K562 (cell line): ENCODE results near the gene UBAC2. TPM values are rescaled to one million over a fixed set of nuclear protein-coding genes. Genes with fewer than 3 reads are reported as not detected.
A peak's percentile ranks its signal among the peaks of the same experiment; 100 is the strongest.

Experiments used
- ATAC-seq: fragments of 200-7000 bp; cut with Tn5 transposase; 3 replicates; pipeline ENCODE4 v1.9.1; 2020; ENCODE audit warnings: moderate library complexity
- BruUV-seq: library from RNA; stranded (reverse); fragments of 400-500 nt; replicated peaks from 2 replicates; lab custom pipeline; 2021; lab: Mats Ljungman, UMichigan
- CTCF ChIA-PET: fragments of 300-600 bp; formaldehyde crosslinking; extraction: SDS; loops from one replicate; lab custom pipeline; 2021; ENCODE audit warnings: low intra/inter-chr PET ratio; lab: Yijun Ruan, JAX
- POLR2A ChIA-PET: fragments of 300-600, 350-650 bp; sonication (Branson Sonifier 250); formaldehyde crosslinking; extraction: SDS; loops from one replicate; lab custom pipeline; 2021; ENCODE audit warnings: antibody characterized with exemption, inconsistent platforms; lab: Yijun Ruan, JAX
- DNase-seq, 4 experiments: peaks; one replicate each; pipeline versions ENCODE4 v3.0.0 to v3.0.0-alpha.2; 2011 to 2018; ENCODE audit warnings: low spot score in 3 of 4, mixed read lengths in 3 of 4; ENCODE audit errors: extremely low read depth in 1 of 4
- FAIRE-seq: peaks from 2 replicates; lab custom pipeline; 2011; peaks lifted over from hg19 to GRCh38; lab: Jason Lieb, UNC
- H2AFZ ChIP-seq: 2 replicates; pipeline ENCODE4 v1.6.0; 2011; ENCODE audit warnings: low read depth, low read length, control low read depth, inconsistent platforms
- H3K27ac ChIP-seq: fragments of 200-600 bp; 3 replicates; pipeline ENCODE4 v1.8.0; 2011; ENCODE audit warnings: low read depth, mild to moderate bottlenecking, control low read depth, inconsistent platforms, low read length, moderate library complexity, mixed read lengths; ENCODE audit errors: extremely low read depth
- H3K27me3 ChIP-seq, 2 experiments: fragments of 300-600 bp in 1 of 2; 2 replicates in 1 of 2; 3 replicates in 1 of 2; pipeline versions ENCODE4 v1.6.0 to v1.8.0; 2011; ENCODE audit warnings: inconsistent platforms in 2 of 2, low read length in 2 of 2, mild to moderate bottlenecking in 1 of 2, mixed read lengths in 1 of 2, moderate library complexity in 1 of 2; ENCODE audit not compliant: control insufficient read depth in 2 of 2, insufficient read depth in 2 of 2
- H3K36me3 ChIP-seq: fragments of 300-600 bp; 3 replicates; pipeline ENCODE4 v1.8.0; 2011; ENCODE audit warnings: mild to moderate bottlenecking, low read length, inconsistent platforms; ENCODE audit not compliant: control insufficient read depth, insufficient read depth
- H3K4me1 ChIP-seq, 2 experiments: fragments of 200-600 bp in 1 of 2; replicated peaks in 1 of 2; 2 replicates in 1 of 2; 3 replicates in 1 of 2; pipeline versions ENCODE4 v1.5.1 to v1.8.0; 2011; ENCODE audit warnings: inconsistent platforms in 2 of 2, low read length in 2 of 2, mild to moderate bottlenecking in 1 of 2, mixed read lengths in 1 of 2, moderate library complexity in 1 of 2; ENCODE audit not compliant: control insufficient read depth in 2 of 2, insufficient read depth in 2 of 2
- H3K4me2 ChIP-seq: 2 replicates; pipeline ENCODE4 v1.6.1; 2011; ENCODE audit warnings: low read length, control low read depth, inconsistent platforms, mixed read lengths; ENCODE audit not compliant: insufficient read depth
- H3K4me3 ChIP-seq: fragments of 200-600 bp; sonication (generic), shearing (Covaris generic); 2 replicates; pipeline ENCODE4 v1.5.1; 2016; ENCODE audit warnings: control low read depth, inconsistent platforms
- H3K79me2 ChIP-seq: fragments of 200-600 bp; 3 replicates; pipeline ENCODE4 v1.8.0; 2011; ENCODE audit warnings: low read length, inconsistent platforms; ENCODE audit not compliant: control insufficient read depth, insufficient read depth
- H3K9ac ChIP-seq, 2 experiments: 2 replicates each; pipeline versions ENCODE4 v1.6.0 to v1.6.1; 2011; ENCODE audit warnings: low read depth in 2 of 2, low read length in 2 of 2, control low read depth in 1 of 2, inconsistent platforms in 1 of 2, mild to moderate bottlenecking in 1 of 2, mixed read lengths in 1 of 2; ENCODE audit not compliant: insufficient read depth in 1 of 2
- H3K9me1 ChIP-seq: one replicate; pipeline ENCODE4 v1.6.0; 2011; ENCODE audit warnings: inconsistent platforms, mild to moderate bottlenecking, low read length, moderate library complexity; ENCODE audit not compliant: control insufficient read depth, insufficient read depth
- H3K9me3 ChIP-seq: replicated peaks from 2 replicates; pipeline ENCODE4 v1.5.1; 2011; ENCODE audit warnings: low read depth, low read length, inconsistent platforms; ENCODE audit not compliant: control insufficient read depth, insufficient read depth
- H4K20me1 ChIP-seq: replicated peaks from 2 replicates; pipeline ENCODE4 v1.6.1; 2011; ENCODE audit warnings: low read length, inconsistent platforms, mixed read lengths; ENCODE audit not compliant: control insufficient read depth, insufficient read depth
- ETS2 ChIP-seq: IDR thresholded peaks from 2 replicates; pipeline ENCODE4 v1.6.1; 2016; ENCODE audit warnings: borderline replicate concordance, missing genetic modification characterization, mild to moderate bottlenecking, moderate library complexity, missing compliant biosample characterization; ENCODE audit not compliant: poor library complexity, severe bottlenecking
- GABPA ChIP-seq: fragments of 200-800 bp; sonication (Bioruptor generic); conservative IDR thresholded peaks from 2 replicates; pipeline ENCODE4 v1.6.1; 2016; ENCODE audit warnings: low read depth, missing genetic modification characterization, missing compliant biosample characterization
- NFYB ChIP-seq: IDR thresholded peaks from 2 replicates; pipeline ENCODE4 v1.6.1; 2011; ENCODE audit warnings: mild to moderate bottlenecking, moderate library complexity; ENCODE audit not compliant: insufficient read length; ENCODE audit errors: extremely low read depth
- SRSF3 ChIP-seq: fragments of 200-400 bp; formaldehyde crosslinking; IDR thresholded peaks from 2 replicates; pipeline ENCODE4 v1.6.1; 2016; ENCODE audit warnings: mild to moderate bottlenecking, low read length, moderate library complexity; ENCODE audit not compliant: insufficient read depth
- SRSF7 ChIP-seq: fragments of 200-400 bp; formaldehyde crosslinking; optimal IDR thresholded peaks from 2 replicates; pipeline ENCODE3; 2017; ENCODE audit warnings: mild to moderate bottlenecking, low read depth, low read length
- SRSF9 ChIP-seq: fragments of 200-400 bp; formaldehyde crosslinking; IDR thresholded peaks from 2 replicates; pipeline ENCODE4 v1.6.1; 2017; ENCODE audit warnings: low read depth, low read length, borderline replicate concordance
- TSHZ1 ChIP-seq: fragments of 250-450 bp; sonication (Bioruptor Pico); IDR thresholded peaks from 2 replicates; pipeline ENCODE4 v1.4.0; 2020; ENCODE audit warnings: mild to moderate bottlenecking, moderate library complexity
- WHSC1 ChIP-seq: IDR thresholded peaks from one replicate; pipeline ENCODE4 v1.6.1; 2012; ENCODE audit warnings: low read length, control low read depth, inconsistent platforms
- ZBTB17 ChIP-seq: fragments of 450-650 bp; formaldehyde crosslinking; IDR thresholded peaks from 2 replicates; pipeline ENCODE4 v1.4.0; 2020; ENCODE audit warnings: mild to moderate bottlenecking
- WGBS: fragments of 100-300 bp; shearing (Covaris generic); methylation state at CpG from one replicate; pipeline ENCODE4 v1.1.6; 2016; ENCODE audit warnings: low coverage, mixed read lengths; ENCODE audit not compliant: insufficient coverage; ENCODE audit errors: missing lambda C conversion rate; 5-methylcytosine and 5-hydroxymethylcytosine counted together
- in situ Hi-C: fragments of 300-500 bp; cut with MboI; formaldehyde crosslinking; loops from 4 replicates; pipeline ENCODE4 v1.15.0; 2018; ENCODE audit warnings: inconsistent platforms, mixed read lengths
- intact Hi-C: fragments of 100-400 bp; cut with micrococcal nuclease; formaldehyde crosslinking; loops from 2 replicates; pipeline ENCODE4 v1.14.2; 2022
- polyA plus RNA-seq, 8 experiments: library from polyadenylated mRNA; depleted of rRNA in 4 of 8; stranded (reverse) in 5 of 8; unstranded in 3 of 8; fragments of >200 nt; fragmentation: Nextera tagmentation in 2 of 8; fragmentation: Illumina TruSeq in 1 of 8; extraction: Ambion mirVana in 2 of 8; extraction: Trizol in 1 of 8; gene quantifications; 2 replicates each; pipeline versions ENCODE4 v1.2.1 to v1.2.3, GENCODE V29; 2011 to 2014; ENCODE audit warnings: inconsistent platforms in 1 of 8, missing spikeins in 1 of 8
- total RNA-seq, 7 experiments: library from RNA; depleted of rRNA in 6 of 7; stranded (reverse); fragments of >200 nt in 6 of 7; fragmentation: Illumina TruSeq in 2 of 7; extraction: Trizol in 2 of 7; gene quantifications; 2 replicates each; pipeline versions ENCODE4 v1.2.1 to v1.2.3, GENCODE V29; 2011 to 2021; ENCODE audit warnings: low replicate concordance in 1 of 7

UBAC2 gene
- total and polyA plus RNA-seq, 9 of the 15 experiments (the other 6 are each of a cell fraction or from before 2014, with no cell fraction given) = 6.0 to 84.1 (median 32.3) TPM

GRCh38 chr13:99268822-99269221 lies 68.2 kb downstream of the UBAC2 start:
- Histone ChIP-seq H3K36me3 (peaks cover 6% of the 10 kb centered on the region; the same call in 2 of the 3 replicates), H3K79me2 (peaks cover 29% of the 10 kb centered on the region), H3K9me1 (no peaks in the 10 kb centered on the region), H3K27ac (no peak overlapping the region), H3K27me3 (no peaks in the 10 kb centered on the region), H4K20me1 (no peaks in the 10 kb centered on the region), H3K4me2 (no peak overlapping the region), H3K4me1 (peaks cover 7 to 24% of the 10 kb centered on the region in 2 experiments; a peak in 3 of 5 replicates), H2AFZ (no peak overlapping the region), H3K9me3 (no peaks in the 10 kb centered on the region), H3K9ac (no peak overlapping the region; a peak in 1 of 4 replicates), H3K4me3 (no peak overlapping the region)
- ATAC-seq (peak; percentile 37; the same call in 2 of the 3 replicates), DNase-seq (no peak), FAIRE-seq (no peak)
- in situ Hi-C loops (loop anchor here (5.0 kb wide), 2 partner anchors 92 to 168 kb away; no protein-coding TSS in a partner anchor), intact Hi-C loops (loop anchor here (1.0 to 10.0 kb wide), 6 partner anchors 63 to 594 kb away; partner anchors contain the start of gene UBAC2)
- ChIA-PET POLR2A (interaction anchor here (0.9 kb wide), 1 partner anchor 12 kb away, joined by 3 read pairs; no protein-coding TSS in a partner anchor), CTCF (interaction anchor here (0.8 to 5.6 kb wide), 2 partner anchors 98 to 167 kb away, joined by 5 to 73 read pairs; no protein-coding TSS in a partner anchor)
- no peak for TF ChIP-seq NFYB
- no peak for TF ChIP-seq SRSF9
- TF ChIP-seq ETS2 = no peak
- TF ChIP-seq TSHZ1 (CRISPR knock-in tag) = no peak
- TF ChIP-seq GABPA = no peak
- no peak for TF ChIP-seq ZBTB17
- TF ChIP-seq WHSC1 = no peak
- TF ChIP-seq SRSF3 = no peak
- TF ChIP-seq SRSF7 = no peak
- no TSS peak for BruUV-seq
- 69% methylated on average over 3 of the region's 3 CpGs for WGBS
